Cardiac fibroblast (primary cell): Measurements from ENCODE around the gene CRMP1.

Source experiments
- DNase-seq, 2 donors: peaks; one replicate each; pipeline versions ENCODE4 v3.0.0 to v3.0.0-alpha.2; 2010; ENCODE audit warnings: low read depth in 2 of 2
- H3K4me3 ChIP-seq, 2 donors: replicated peaks in 1 of 2; 1 replicate in 1 of 2; 2 replicates in 1 of 2; pipeline ENCODE4 v1.5.1; 2011; ENCODE audit warnings: low read depth in 2 of 2, low read length in 2 of 2, mild to moderate bottlenecking in 2 of 2, moderate library complexity in 1 of 2
- TF ChIP-seq, protein P1 (sequence below): IDR thresholded peaks from one replicate; pipeline ENCODE4 v1.5.1; 2011; ENCODE audit warnings: low read depth, mild to moderate bottlenecking, low read length, inconsistent platforms

Gene CRMP1

DNA sequence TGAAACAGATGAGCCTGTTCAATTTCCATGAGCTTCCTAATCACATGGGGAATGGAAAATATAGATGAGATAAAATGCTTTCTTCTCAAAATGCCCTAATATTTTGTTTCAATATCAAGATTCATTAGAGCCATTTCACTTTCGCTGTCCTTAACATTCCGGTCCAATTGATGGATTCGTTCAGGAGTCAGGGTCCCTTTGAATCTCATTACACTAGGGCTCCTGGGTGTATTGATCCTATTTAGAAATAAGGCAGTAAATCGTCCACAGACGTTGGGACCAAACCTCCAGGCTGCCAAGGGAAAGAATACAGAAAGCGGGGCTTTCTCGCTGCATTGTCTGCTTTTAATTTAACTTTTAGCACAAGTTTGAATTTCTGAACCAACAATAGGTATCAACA lies 20.6 kb upstream of the CRMP1 start:
- TF ChIP-seq, protein P1, sequence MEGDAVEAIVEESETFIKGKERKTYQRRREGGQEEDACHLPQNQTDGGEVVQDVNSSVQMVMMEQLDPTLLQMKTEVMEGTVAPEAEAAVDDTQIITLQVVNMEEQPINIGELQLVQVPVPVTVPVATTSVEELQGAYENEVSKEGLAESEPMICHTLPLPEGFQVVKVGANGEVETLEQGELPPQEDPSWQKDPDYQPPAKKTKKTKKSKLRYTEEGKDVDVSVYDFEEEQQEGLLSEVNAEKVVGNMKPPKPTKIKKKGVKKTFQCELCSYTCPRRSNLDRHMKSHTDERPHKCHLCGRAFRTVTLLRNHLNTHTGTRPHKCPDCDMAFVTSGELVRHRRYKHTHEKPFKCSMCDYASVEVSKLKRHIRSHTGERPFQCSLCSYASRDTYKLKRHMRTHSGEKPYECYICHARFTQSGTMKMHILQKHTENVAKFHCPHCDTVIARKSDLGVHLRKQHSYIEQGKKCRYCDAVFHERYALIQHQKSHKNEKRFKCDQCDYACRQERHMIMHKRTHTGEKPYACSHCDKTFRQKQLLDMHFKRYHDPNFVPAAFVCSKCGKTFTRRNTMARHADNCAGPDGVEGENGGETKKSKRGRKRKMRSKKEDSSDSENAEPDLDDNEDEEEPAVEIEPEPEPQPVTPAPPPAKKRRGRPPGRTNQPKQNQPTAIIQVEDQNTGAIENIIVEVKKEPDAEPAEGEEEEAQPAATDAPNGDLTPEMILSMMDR = no peak
- H3K4me3 ChIP-seq = no peak overlapping the region
- no peak for DNase-seq

DNA sequence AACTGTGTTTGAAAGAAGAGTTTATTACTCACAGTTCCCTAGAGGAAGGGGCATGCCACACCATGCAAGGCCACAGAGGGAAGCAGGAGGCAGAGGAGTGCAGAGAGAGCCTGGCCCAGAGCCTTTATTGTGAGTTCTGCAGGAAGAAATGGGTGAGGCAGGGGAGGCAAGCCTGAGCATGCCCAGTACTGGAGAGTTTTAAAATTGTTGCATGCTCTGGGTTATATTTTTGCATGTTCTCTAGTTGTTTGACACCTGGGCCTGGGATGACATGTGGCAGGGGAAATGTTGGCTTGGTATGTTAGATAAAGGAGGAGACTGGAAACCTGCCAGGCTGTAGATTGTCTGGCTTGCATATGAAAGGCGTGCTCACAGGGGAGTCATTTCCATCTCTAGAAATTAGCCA lies 19.7 kb upstream of the CRMP1 start:
- no peak for DNase-seq
- TF ChIP-seq, protein P1 = no peak
- no peak overlapping the region for H3K4me3 ChIP-seq

DNA sequence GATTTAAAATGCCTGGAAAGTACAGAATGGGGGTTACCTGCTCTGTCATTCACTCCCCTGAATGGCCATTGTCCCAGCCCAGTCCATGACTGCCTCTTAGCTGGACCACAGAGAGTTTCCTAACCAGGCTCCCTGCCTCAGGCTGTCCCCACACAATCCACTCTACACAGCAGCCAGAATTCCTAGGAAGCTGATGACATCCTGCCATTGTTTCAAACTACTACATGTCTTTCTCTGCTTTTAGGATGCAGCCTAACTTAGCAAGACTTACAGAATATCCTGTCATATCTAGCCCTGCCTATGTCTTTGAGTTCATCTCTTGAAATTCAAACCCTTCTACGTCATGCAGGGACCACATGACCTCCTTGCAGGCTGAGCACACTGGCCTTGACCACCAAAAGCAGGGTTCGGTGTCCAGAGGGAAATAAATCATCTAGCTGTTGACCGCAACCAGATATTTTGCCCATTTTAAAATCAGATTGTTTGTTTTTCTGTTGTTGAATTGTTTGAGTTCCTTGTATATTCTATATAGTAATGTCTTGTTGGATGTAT lies 16.1 kb upstream of the CRMP1 start:
- H3K4me3 ChIP-seq = no peak overlapping the region
- DNase-seq = no peak
- TF ChIP-seq, protein P1 = no peak

DNA sequence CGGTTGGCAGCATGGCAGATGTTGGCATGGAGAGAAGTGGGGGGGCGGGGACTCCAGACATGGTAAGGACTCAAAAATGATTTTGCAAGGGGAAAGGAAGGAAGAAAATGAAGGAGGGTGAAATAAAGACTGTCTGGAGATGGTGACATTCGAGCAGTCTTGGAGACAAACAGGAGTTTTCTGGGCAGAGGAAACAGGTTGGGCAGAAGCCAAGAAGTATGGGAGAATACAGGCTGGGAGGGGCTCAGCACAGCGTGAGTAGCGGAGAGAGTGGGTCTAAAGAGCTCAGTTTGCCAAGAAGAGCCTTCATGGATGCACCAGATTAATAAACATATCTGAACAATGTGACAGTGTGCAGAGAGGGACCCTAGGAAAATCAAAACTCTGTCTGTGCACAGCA lies 13.3 kb upstream of the CRMP1 start:
- TF ChIP-seq, protein P1 = no peak
- DNase-seq = no peak
- no peak overlapping the region for H3K4me3 ChIP-seq

DNA sequence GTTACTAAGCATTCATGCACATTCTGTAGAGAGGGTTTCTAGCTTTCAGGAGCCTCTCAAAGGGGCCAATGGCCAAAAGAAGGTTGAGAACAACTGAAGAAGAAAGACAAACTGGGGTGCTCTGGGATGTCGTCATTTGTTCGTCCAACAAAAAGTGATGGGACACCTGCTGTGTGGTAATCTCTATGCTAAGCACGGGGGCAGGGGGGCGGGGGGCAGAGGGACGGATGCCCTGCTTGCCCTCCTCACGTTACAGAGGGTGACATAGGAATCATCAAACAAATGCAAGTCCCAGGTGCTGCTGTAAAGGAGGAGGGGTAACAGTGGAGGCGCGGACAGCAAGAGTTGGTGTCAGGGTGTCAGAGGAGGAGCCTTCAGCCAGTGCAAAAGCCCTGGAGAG lies 12.8 kb upstream of the CRMP1 start:
- no peak for DNase-seq
- H3K4me3 ChIP-seq = no peak overlapping the region
- TF ChIP-seq, protein P1 = no peak

DNA sequence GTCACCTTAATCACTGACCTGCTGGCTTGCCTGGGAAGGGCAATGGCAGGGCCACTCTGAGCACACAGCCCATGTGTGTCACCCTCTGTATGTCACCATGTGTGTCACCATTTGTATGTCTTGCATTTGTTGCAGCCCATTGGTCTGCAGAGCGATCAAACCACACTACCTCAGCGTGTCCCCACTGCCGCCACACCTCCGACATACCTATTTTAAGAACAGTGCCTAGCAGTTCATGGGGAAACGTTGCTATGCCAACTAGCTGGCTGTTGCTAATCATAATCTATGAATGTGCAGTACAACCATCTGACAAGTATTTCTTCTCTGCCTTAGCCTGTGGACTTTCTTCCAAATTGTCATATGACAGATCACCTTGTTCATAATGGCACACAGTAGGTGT lies 8.0 kb upstream of the CRMP1 start:
- TF ChIP-seq, protein P1 = no peak
- no peak overlapping the region for H3K4me3 ChIP-seq
- no peak for DNase-seq

DNA sequence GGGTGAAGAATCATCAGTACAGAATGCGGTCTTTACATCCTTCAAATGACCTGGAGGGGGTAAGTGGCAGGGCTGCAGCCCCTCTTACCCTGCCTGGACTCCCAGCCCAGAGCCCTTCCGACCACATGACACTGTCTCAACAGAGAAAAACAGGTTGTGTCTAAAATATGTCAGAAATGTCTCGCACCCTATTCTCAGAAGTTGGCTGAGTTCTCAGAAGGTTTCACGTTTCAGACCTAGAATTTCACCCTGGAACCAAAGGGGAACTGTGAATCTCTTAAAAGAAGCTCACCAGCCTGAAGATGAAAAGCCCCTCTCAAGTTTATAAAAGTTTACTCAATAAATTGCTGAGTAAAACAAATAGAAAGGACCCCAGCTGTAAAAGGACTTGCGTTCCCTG lies 7.0 kb upstream of the CRMP1 start:
- TF ChIP-seq, protein P1 = no peak
- no peak for DNase-seq
- no peak overlapping the region for H3K4me3 ChIP-seq
